IPS-18c (cell line): ENCODE measurements around the gene SLC6A8.
"Not testable (repeated sequence)": the region's sequence is repeated elsewhere in the genome, so short reads cannot be mapped to it uniquely, and the experiment has no call there.

ENCODE experiments used
- H3K4me3 ChIP-seq: 2 replicates; pipeline ENCODE4 v1.7.0; 2013; ENCODE audit warnings: low read depth, mild to moderate bottlenecking, low read length, moderate library complexity; ENCODE audit not compliant: insufficient read depth
- H3K9me3 ChIP-seq: one replicate; pipeline ENCODE4 v1.6.1; 2013; ENCODE audit warnings: mild to moderate bottlenecking, low read length, moderate library complexity; ENCODE audit not compliant: control insufficient read depth, insufficient read depth

SLC6A8 gene

DNA sequence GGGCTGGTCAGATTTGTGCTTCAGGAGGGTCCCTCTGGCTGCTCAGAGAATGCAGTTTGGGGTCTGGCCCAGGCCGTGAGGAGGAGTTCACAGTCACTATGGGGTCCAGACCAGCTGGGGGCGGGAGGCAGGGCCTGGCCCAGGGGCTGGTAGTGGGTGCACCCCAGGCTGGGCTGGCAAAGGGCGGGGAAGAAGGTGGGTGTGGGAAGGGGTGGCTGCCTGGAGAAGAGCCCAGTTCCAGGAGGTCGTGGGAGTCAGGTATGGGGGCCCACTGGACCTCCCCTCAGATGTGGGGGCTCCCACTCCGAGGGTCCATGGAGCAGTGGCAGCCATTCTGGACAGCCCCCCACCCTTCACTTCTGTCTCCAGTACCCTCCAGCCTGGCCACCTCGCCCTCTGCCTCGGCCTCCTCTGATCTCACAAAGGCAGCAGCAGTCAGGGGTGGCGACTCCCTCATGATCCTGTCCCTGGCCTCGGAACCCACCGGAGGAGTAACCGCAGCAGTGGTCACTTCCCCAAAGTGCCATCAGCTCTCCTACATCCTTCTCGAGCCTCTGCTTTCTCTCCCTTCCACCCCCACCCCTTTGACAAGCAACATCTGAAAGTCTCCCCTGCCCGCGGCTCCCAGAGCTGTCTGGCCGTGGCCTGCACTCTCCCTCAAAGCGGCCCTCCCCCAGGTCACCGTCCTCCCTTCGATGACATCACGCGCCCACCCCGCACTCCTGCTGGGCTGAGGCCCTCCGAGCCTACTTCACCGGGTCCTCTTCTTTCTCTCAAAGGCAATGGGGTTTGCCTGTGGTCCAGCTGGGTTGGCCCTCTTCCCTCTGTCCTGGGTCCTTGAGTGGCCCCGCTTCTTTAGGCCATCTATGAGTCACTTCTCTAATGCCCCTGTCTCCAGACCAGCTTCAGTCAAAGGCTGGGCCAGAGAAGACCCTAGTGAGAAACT is 1.7 kb upstream of the SLC6A8 start:
- H3K4me3 ChIP-seq, result peak overlapping the region; percentile 20; the same call in 1 of the 2 replicates
- peaks cover 5% of the 10 kb centered on the region for H3K9me3 ChIP-seq

DNA sequence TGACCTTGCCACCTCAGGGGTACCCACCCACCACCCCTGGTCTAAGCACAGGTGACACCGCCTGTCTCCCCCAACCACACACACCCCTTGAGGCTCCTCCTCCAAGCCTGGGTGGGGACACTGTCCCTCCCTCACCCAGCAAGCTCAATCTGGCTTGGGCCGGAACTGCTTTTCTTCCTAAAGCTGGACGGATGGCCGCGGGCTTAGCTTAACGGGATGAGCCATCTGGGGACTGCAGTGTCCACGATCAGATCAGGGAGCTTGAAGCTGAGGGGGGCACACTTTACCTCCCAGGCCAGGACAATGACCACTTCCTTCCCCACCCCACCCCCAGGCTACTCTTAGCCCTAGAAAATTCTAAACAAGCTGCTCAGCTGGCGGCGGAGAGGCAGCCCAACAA is 1.0 kb upstream of the SLC6A8 start:
- Histone ChIP-seq H3K9me3 (peaks cover 9% of the 10 kb centered on the region), H3K4me3 (no peak overlapping the region; the same call in 1 of the 2 replicates)

DNA sequence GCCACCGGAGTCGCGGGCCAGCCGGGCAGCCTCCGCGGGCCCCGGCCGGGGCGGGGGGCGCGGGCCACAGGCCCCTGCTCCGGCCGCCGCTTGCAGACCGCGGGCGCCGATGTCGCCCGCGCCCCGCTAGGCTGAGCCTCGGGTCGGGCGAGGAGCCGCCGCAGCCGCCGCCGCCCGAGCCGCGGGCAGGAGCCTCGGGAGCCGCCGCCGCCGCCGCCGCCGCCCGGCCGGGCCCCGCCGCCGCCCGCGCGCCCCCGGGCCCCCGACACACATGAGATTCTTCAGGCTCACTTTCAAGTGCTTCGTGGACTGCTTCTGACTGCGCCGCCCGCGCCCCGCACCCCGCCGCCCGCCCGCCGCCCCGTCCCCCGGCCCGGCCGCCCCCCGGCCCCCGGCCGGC is 345 bp downstream of the SLC6A8 start:
- Histone ChIP-seq H3K9me3 (peaks cover 11% of the 10 kb centered on the region), H3K4me3 (no peak overlapping the region)

GRCh38 chrX:153688506-153688905 is 780 bp downstream of the SLC6A8 start:
- H3K9me3 ChIP-seq, result peaks cover 11% of the 10 kb centered on the region
- peak overlapping the region; percentile 46 for H3K4me3 ChIP-seq

DNA sequence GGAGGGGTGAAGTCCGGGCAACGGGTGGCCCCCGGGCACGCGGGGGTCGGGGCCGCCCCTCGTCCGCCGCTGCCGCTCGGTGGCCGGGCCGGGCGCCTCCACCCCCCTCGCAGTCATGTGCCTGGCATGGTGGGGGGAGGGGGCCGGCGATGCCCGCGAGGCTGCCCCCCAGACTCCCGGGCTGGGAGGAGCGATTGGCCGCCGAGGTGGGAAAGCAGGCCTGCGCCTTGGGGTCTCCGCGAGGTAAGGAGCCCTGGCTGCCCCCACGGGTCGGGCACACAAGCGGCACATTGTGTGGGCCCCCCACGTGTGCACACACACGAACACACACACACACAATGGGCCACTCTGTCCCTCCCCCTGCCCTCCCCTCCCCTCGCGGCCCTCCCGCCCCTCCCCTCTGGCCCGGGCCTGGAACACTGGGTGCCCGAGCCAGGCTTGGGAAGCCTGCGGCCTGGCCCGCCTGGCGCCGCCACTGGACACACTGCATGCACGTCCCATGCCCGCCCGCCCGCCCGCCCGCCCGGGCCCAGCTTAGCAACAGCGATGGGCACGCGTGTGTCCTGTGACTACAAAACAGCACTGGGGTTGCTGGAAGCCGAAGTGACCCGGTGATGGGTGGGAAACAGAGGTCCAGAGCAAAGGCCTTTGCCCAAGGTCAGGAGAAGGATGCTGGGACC is 1.3 kb downstream of the SLC6A8 start:
- Histone ChIP-seq H3K9me3 (peaks cover 11% of the 10 kb centered on the region), H3K4me3 (peak overlapping the region; percentile 36)

DNA sequence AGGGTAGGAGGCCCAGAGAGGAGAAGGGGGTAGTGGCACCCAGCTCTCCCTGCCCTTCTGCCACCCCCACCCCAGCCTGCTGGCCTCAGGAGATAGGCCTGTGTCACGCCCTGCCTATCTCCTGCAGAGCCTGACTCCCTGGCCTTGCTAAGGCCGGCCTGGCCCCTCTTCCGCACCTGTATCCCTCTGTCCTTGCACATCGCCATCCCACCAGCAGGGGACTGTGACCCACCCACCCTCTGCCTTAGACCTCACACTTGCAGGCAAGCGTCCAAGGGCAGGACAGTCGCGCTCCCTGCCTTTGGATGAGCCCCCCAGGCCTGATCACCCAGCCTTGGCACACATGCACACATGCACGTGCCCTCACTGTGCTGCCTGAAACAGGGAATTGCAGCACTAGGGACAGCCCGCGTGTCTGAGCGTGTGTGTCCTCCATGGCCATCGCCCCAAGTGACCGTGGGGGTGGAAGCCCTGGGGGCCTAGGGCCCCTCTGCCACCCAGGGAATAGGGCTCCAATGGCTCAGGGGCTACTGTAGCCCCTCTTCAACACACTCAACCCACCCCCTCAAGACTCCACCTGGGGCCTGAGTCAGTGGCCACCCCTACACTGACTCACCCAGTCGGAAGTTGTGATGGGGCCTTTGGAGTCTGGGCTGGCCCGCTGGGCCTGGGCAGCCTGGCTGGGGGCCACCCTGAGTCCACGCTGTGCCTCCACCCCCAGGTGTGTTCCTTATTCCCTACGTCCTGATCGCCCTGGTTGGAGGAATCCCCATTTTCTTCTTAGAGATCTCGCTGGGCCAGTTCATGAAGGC is 2.1 kb downstream of the SLC6A8 start:
- H3K4me3 ChIP-seq, result peak overlapping the region; percentile 36
- H3K9me3 ChIP-seq, result peaks cover 11% of the 10 kb centered on the region

GRCh38 chrX:153690466-153690865 is 2.7 kb downstream of the SLC6A8 start:
- Histone ChIP-seq H3K4me3 (no peak overlapping the region), H3K9me3 (peaks cover 11% of the 10 kb centered on the region)

GRCh38 chrX:153691032-153691827 is 3.5 kb downstream of the SLC6A8 start:
- H3K4me3 ChIP-seq, result not testable (repeated sequence)
- peaks cover 11% of the 10 kb centered on the region for H3K9me3 ChIP-seq

DNA sequence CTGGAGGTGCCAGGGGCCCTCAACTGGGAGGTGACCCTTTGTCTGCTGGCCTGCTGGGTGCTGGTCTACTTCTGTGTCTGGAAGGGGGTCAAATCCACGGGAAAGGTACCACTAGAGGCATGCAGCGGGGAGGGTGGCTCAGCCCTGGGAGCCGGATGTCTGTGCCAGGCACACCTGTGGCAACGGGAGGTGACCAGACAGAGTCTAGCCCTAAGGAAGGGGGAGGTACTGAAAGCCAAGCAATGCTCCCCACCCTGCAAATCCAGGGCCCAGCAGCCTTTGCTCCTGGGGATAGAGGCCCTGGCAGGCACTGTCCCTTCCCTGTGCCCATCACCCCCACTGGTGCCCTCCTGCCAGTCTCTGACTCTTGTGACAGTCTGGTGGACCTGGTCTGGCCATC is 4.3 kb downstream of the SLC6A8 start:
- Histone ChIP-seq H3K9me3 (peaks cover 9% of the 10 kb centered on the region), H3K4me3 (no peak overlapping the region)

GRCh38 chrX:153692611-153693156 is 5.0 kb downstream of the SLC6A8 start:
- peaks cover 6% of the 10 kb centered on the region for H3K9me3 ChIP-seq
- no peak overlapping the region for H3K4me3 ChIP-seq

DNA sequence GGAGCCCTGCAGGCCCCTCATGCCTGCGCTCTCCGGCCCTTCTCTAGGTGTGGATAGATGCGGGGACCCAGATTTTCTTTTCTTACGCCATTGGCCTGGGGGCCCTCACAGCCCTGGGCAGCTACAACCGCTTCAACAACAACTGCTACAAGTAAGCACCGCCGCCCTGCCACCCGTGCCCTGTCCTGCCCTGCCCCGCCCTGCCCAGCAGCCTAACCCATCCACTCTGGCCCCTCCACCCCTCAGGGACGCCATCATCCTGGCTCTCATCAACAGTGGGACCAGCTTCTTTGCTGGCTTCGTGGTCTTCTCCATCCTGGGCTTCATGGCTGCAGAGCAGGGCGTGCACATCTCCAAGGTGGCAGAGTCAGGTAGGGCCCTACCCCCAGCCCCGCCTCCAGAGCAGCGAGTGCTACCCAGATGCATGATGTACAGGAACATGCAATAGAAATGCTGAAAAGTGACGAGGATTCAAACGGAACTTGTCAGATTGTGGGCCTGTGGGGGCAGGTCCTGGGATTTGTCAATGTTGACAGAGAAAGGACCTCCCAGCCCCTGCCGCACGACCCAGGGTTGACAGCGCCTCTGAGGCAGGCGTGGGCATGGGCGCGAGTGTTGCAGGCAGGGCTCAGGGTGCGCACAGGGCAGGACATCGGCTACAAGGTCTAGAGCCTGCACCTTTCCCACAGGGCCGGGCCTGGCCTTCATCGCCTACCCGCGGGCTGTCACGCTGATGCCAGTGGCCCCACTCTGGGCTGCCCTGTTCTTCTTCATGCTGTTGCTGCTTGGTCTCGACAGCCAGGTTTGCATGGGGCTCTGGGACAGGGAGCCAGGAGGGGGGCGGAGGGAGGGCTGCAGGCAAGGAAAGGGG is 5.7 kb downstream of the SLC6A8 start:
- Histone ChIP-seq H3K9me3 (peaks cover 6% of the 10 kb centered on the region), H3K4me3 (no peak overlapping the region)

GRCh38 chrX:153694256-153694655 is 6.5 kb downstream of the SLC6A8 start:
- H3K9me3 ChIP-seq, H3K4me3 ChIP-seq: not testable (repeated sequence)

DNA sequence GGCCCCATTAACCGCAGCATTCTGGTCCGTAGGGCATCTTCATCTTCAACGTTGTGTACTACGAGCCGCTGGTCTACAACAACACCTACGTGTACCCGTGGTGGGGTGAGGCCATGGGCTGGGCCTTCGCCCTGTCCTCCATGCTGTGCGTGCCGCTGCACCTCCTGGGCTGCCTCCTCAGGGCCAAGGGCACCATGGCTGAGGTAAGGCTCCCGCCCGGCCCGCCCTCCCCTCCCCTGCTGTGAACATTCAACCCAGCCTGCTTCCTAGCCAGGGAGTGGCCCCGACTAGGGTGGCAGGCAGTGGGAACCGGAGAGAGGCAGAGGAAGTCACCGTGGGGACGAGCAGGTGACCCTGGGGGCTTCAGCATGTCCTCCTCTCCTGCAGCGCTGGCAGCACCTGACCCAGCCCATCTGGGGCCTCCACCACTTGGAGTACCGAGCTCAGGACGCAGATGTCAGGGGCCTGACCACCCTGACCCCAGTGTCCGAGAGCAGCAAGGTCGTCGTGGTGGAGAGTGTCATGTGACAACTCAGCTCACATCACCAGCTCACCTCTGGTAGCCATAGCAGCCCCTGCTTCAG is 7.1 kb downstream of the SLC6A8 start:
- H3K4me3 ChIP-seq, result no peak overlapping the region
- peaks cover 6% of the 10 kb centered on the region for H3K9me3 ChIP-seq

DNA sequence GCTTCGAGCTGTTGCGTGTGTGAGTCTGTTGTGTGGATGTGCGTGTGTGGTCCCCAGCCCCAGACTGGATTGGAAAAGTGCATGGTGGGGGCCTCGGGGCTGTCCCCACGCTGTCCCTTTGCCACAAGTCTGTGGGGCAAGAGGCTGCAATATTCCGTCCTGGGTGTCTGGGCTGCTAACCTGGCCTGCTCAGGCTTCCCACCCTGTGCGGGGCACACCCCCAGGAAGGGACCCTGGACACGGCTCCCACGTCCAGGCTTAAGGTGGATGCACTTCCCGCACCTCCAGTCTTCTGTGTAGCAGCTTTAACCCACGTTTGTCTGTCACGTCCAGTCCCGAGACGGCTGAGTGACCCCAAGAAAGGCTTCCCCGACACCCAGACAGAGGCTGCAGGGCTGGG is 8.4 kb downstream of the SLC6A8 start:
- no peak overlapping the region for H3K4me3 ChIP-seq

GRCh38 chrX:153696538-153696937 is 8.8 kb downstream of the SLC6A8 start:
- H3K9me3 ChIP-seq, H3K4me3 ChIP-seq: not testable (repeated sequence)

More for the DNA sequence above, 8.4 kb downstream of the SLC6A8 start:
- peaks cover 6% of the 10 kb centered on the region for H3K9me3 ChIP-seq
